IMR-90 (cell line): Measurements from ENCODE around the gene EAF1. TPM values are rescaled to one million over a fixed set of nuclear protein-coding genes. Genes with fewer than 3 reads are reported as not detected.

Experiments
- ATAC-seq: fragments of 200-7000 bp; cut with Tn5 transposase; 2 replicates; pipeline ENCODE4 v1.9.1; 2020; ENCODE audit warnings: low read depth, mild to moderate bottlenecking, moderate library complexity
- BruUV-seq: library from RNA; stranded (reverse); fragments of 400-500 nt; replicated peaks from 2 replicates; lab custom pipeline; 2021; lab: Mats Ljungman, UMichigan
- CTCF ChIA-PET: fragments of 300-600 bp; formaldehyde crosslinking; extraction: SDS; loops from one replicate; lab custom pipeline; 2021; ENCODE audit warnings: antibody characterized with exemption; lab: Yijun Ruan, JAX
- POLR2A ChIA-PET: fragments of 300-600 bp; sonication (Branson Sonifier 250); formaldehyde crosslinking; loops from one replicate; lab custom pipeline; 2022; ENCODE audit warnings: antibody characterized with exemption; ENCODE audit not compliant: unreplicated experiment; lab: Charles Lee
- DNase-seq: peaks from one replicate; pipeline ENCODE4 v3.0.0; 2013
- H2AFZ ChIP-seq: replicated peaks from 2 replicates; pipeline ENCODE3; 2013; ENCODE audit warnings: low read length, mild to moderate bottlenecking; ENCODE audit not compliant: poor library complexity
- H2AK5ac ChIP-seq: 2 replicates; pipeline ENCODE4 v1.6.1; 2013; ENCODE audit warnings: low read depth, low read length, inconsistent platforms
- H2AK9ac ChIP-seq: replicated peaks from 2 replicates; pipeline ENCODE3; 2013; ENCODE audit warnings: mild to moderate bottlenecking, low read depth, low read length, moderate library complexity; ENCODE audit not compliant: poor library complexity
- H2BK120ac ChIP-seq: 2 replicates; pipeline ENCODE4 v1.6.1; 2013; ENCODE audit warnings: low read depth, low read length, inconsistent platforms
- H2BK15ac ChIP-seq: 3 replicates; pipeline ENCODE4 v1.6.1; 2013; ENCODE audit warnings: low read depth, low read length, inconsistent platforms
- H2BK20ac ChIP-seq: 2 replicates; pipeline ENCODE4 v1.6.1; 2013; ENCODE audit warnings: low read depth, mild to moderate bottlenecking, inconsistent platforms, low read length, moderate library complexity
- H2BK5ac ChIP-seq: 2 replicates; pipeline ENCODE4 v1.6.1; 2013; ENCODE audit warnings: mild to moderate bottlenecking, low read depth, low read length, inconsistent platforms; ENCODE audit not compliant: poor library complexity, severe bottlenecking
- H3K14ac ChIP-seq: replicated peaks from 2 replicates; pipeline ENCODE4 v1.6.1; 2013; ENCODE audit warnings: low read depth, low read length, inconsistent platforms
- H3K18ac ChIP-seq: 2 replicates; pipeline ENCODE4 v1.6.1; 2013; ENCODE audit warnings: low read depth, low read length, control low read depth
- H3K23ac ChIP-seq: 2 replicates; pipeline ENCODE4 v1.6.1; 2013; ENCODE audit warnings: low read depth, low read length, inconsistent platforms
- H3K27ac ChIP-seq: 2 replicates; pipeline ENCODE4 v1.5.1; 2013; ENCODE audit warnings: mild to moderate bottlenecking, control low read depth, low read length; ENCODE audit not compliant: insufficient read depth
- H3K27me3 ChIP-seq: 2 replicates; pipeline ENCODE4 v1.6.1; 2013; ENCODE audit warnings: low read length; ENCODE audit not compliant: control insufficient read depth, insufficient read depth
- H3K36me3 ChIP-seq: 2 replicates; pipeline ENCODE4 v1.6.1; 2013; ENCODE audit warnings: low read length, mixed read lengths; ENCODE audit not compliant: control insufficient read depth, insufficient read depth
- H3K4ac ChIP-seq: 2 replicates; pipeline ENCODE4 v1.6.1; 2013; ENCODE audit warnings: low read depth, low read length, inconsistent platforms
- H3K4me1 ChIP-seq: 2 replicates; pipeline ENCODE4 v1.6.1; 2013; ENCODE audit warnings: low read length, mixed read lengths; ENCODE audit not compliant: control insufficient read depth, insufficient read depth
- H3K4me2 ChIP-seq: 2 replicates; pipeline ENCODE4 v1.6.1; 2013; ENCODE audit warnings: low read depth, mild to moderate bottlenecking, control low read depth, low read length, moderate library complexity
- H3K4me3 ChIP-seq: 2 replicates; pipeline ENCODE4 v1.5.1; 2013; ENCODE audit warnings: low read depth, mild to moderate bottlenecking, control low read depth, low read length, moderate library complexity; ENCODE audit not compliant: insufficient read depth
- H3K56ac ChIP-seq: 2 replicates; pipeline ENCODE4 v1.6.1; 2013; ENCODE audit warnings: low read length, inconsistent platforms; ENCODE audit not compliant: insufficient read depth; ENCODE audit errors: extremely low read depth
- H3K79me1 ChIP-seq, 2 experiments: 2 replicates each; pipeline ENCODE4 v1.6.1; 2013; ENCODE audit warnings: low read length in 2 of 2, inconsistent platforms in 1 of 2, low read depth in 1 of 2
- H3K9ac ChIP-seq: 2 replicates; pipeline ENCODE4 v1.6.1; 2013; ENCODE audit warnings: low read depth, low read length, control low read depth
- H3K9me1 ChIP-seq: 2 replicates; pipeline ENCODE4 v1.6.1; 2013; ENCODE audit warnings: low read length, inconsistent platforms; ENCODE audit not compliant: insufficient read depth
- H3K9me3 ChIP-seq: 2 replicates; pipeline ENCODE4 v1.6.1; 2013; ENCODE audit warnings: low read length; ENCODE audit not compliant: control insufficient read depth, insufficient read depth
- H4K20me1 ChIP-seq: 2 replicates; pipeline ENCODE4 v1.6.1; 2013; ENCODE audit warnings: low read length, inconsistent platforms; ENCODE audit not compliant: insufficient read depth
- H4K5ac ChIP-seq: 2 replicates; pipeline ENCODE4 v1.6.1; 2013; ENCODE audit warnings: mild to moderate bottlenecking, low read depth, low read length, control low read depth
- H4K8ac ChIP-seq, 2 experiments: 2 replicates each; pipeline ENCODE4 v1.6.1; 2013; ENCODE audit warnings: low read depth in 2 of 2, low read length in 2 of 2, control low read depth in 1 of 2, inconsistent platforms in 1 of 2
- H4K91ac ChIP-seq: 2 replicates; pipeline ENCODE4 v1.6.1; 2013; ENCODE audit warnings: low read depth, low read length, inconsistent platforms; ENCODE audit not compliant: insufficient read depth
- BHLHE40 ChIP-seq: fragments of 150-350 bp; IDR thresholded peaks from 2 replicates; pipeline ENCODE4 v1.6.1; 2016; ENCODE audit warnings: mild to moderate bottlenecking, low read depth, low read length
- CEBPB ChIP-seq: IDR thresholded peaks from 2 replicates; pipeline ENCODE4 v1.6.1; 2012; ENCODE audit warnings: low read depth, low read length, improper control_type of control experiment
- CHD1 ChIP-seq: IDR thresholded peaks from 2 replicates; pipeline ENCODE4 v1.6.1; 2012; ENCODE audit warnings: low read depth, low read length, improper control_type of control experiment
- FOS ChIP-seq: fragments of 150-350 bp; IDR thresholded peaks from 2 replicates; pipeline ENCODE4 v1.6.1; 2016; ENCODE audit warnings: low read depth, low read length
- MAFK ChIP-seq: IDR thresholded peaks from 2 replicates; pipeline ENCODE4 v1.6.1; 2012; ENCODE audit warnings: low read depth, low read length, improper control_type of control experiment
- MAZ ChIP-seq: IDR thresholded peaks from 2 replicates; pipeline ENCODE4 v1.6.1; 2012; ENCODE audit warnings: low read depth, mild to moderate bottlenecking, low read length, improper control_type of control experiment, moderate library complexity, borderline replicate concordance
- MXI1 ChIP-seq: IDR thresholded peaks from 2 replicates; pipeline ENCODE4 v1.6.1; 2012; ENCODE audit warnings: low read depth, mild to moderate bottlenecking, low read length, moderate library complexity, borderline replicate concordance
- NFE2L2 ChIP-seq: fragments of 150-350 bp; IDR thresholded peaks from 2 replicates; pipeline ENCODE4 v1.6.1; 2016; ENCODE audit warnings: low read depth, mild to moderate bottlenecking, low read length
- POLR2A ChIP-seq: IDR thresholded peaks from 2 replicates; pipeline ENCODE4 v1.6.1; 2012; ENCODE audit warnings: mild to moderate bottlenecking, low read depth, low read length
- RAD21 ChIP-seq: IDR thresholded peaks from 2 replicates; pipeline ENCODE4 v1.6.1; 2012; ENCODE audit warnings: low read length, improper control_type of control experiment
- RCOR1 ChIP-seq: IDR thresholded peaks from 2 replicates; pipeline ENCODE4 v1.6.1; 2012; ENCODE audit warnings: mild to moderate bottlenecking, low read length, improper control_type of control experiment; ENCODE audit not compliant: insufficient replicate concordance
- RFX5 ChIP-seq: IDR thresholded peaks from 2 replicates; pipeline ENCODE4 v1.8.0; 2012; ENCODE audit warnings: low read depth, mild to moderate bottlenecking, low read length, moderate library complexity
- SMC3 ChIP-seq: fragments of 150-350 bp; IDR thresholded peaks from 2 replicates; pipeline ENCODE4 v1.6.1; 2016; ENCODE audit warnings: low read depth, mild to moderate bottlenecking, antibody characterized with exemption, low read length, moderate library complexity
- WGBS, 2 experiments: methylation state at CpG; one replicate each; pipeline versions ENCODE4 v1.1.5 to v1.1.7; 2013; ENCODE audit warnings: missing lambda C conversion rate in 2 of 2; ENCODE audit not compliant: insufficient read length in 1 of 2; ENCODE audit errors: extremely low coverage in 2 of 2; 5-methylcytosine and 5-hydroxymethylcytosine counted together
- dilution Hi-C: fragments of 300-500 bp; cut with HindIII; formaldehyde crosslinking; loops from one replicate; pipeline ENCODE4 v1.14.3; 2018; ENCODE audit warnings: low sequenced_read_pairs; ENCODE audit not compliant: unreplicated experiment
- in situ Hi-C: fragments of 300-500 bp; cut with MboI; formaldehyde crosslinking; loops from 3 replicates; pipeline ENCODE4 v1.14.3; 2019; ENCODE audit warnings: low sequenced_read_pairs, inconsistent platforms, mixed read lengths
- intact Hi-C: fragments of 100-400 bp; cut with micrococcal nuclease; formaldehyde crosslinking; loops from 2 replicates; pipeline ENCODE4 v1.10.0; 2022
- polyA plus RNA-seq, 3 experiments: library from polyadenylated mRNA; depleted of rRNA; stranded (reverse); fragments of >200 nt; gene quantifications; 2 replicates each; pipeline ENCODE4 v1.2.3, GENCODE V29; 2012; ENCODE audit warnings: low replicate concordance in 1 of 3
- total RNA-seq: library from RNA; depleted of rRNA; stranded (reverse); fragments of >200 nt; gene quantifications from 2 replicates; pipeline ENCODE4 v1.2.3, GENCODE V29; 2012
- TF ChIP-seq, protein P1 (sequence below): fragments of 150-350 bp; IDR thresholded peaks from 2 replicates; pipeline ENCODE4 v1.6.1; 2016; ENCODE audit warnings: low read depth, mild to moderate bottlenecking, low read length, moderate library complexity, borderline replicate concordance
- TF ChIP-seq, protein P2 (sequence below): fragments of 150-350 bp; IDR thresholded peaks from 2 replicates; pipeline ENCODE4 v1.6.1; 2017; ENCODE audit warnings: mild to moderate bottlenecking, antibody characterized with exemption, low read length, low read depth
- TF ChIP-seq, protein P3 (sequence below): conservative IDR thresholded peaks from 2 replicates; pipeline ENCODE4 v1.5.1; 2012; ENCODE audit warnings: mild to moderate bottlenecking, low read depth, low read length, improper control_type of control experiment

Gene EAF1
- total and polyA plus RNA-seq, 2 of the 4 experiments (the other 2 are of a cell fraction): 7.0 to 21.3 TPM

DNA sequence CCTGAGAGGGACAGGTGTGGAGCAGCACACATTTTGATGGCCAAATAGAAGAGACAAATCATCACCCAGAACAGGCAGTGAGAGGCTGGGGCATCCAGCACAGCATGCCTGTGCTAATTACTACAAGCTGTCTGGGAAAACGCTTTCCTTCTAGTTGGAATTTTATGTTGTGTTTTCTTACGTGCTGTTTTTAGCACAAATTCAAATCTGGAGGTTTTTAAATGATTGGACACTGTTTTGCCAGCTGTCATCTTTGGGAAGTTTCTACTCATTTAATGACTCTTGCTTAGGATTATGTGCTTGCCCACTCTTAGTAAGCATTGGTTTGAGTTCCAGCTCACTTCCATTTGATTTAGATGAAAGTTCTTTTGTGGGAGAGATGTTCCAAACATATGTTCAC lies 43.5 kb downstream of the EAF1 start:
- no peak for DNase-seq
- no peak overlapping the region for H3K27ac ChIP-seq
- H3K9me3 ChIP-seq: no peaks in the 10 kb centered on the region
- no peak overlapping the region for H2AK9ac ChIP-seq
- no peak overlapping the region for H4K8ac ChIP-seq
- H3K9me1 ChIP-seq: no peaks in the 10 kb centered on the region
- dilution Hi-C loops: no loop called here
- no peak overlapping the region for H2BK15ac ChIP-seq
- intact Hi-C loops: no loop called here
- ChIA-PET CTCF (no interaction called here), POLR2A (no interaction called here)
- H2BK20ac ChIP-seq: no peak overlapping the region
- H3K4me3 ChIP-seq: no peak overlapping the region
- no TSS peak for BruUV-seq
- no peak overlapping the region for H4K5ac ChIP-seq
- in situ Hi-C loops: no loop called here
- no peak overlapping the region for H3K4ac ChIP-seq
- no peak overlapping the region for H2AFZ ChIP-seq
- no peak overlapping the region for H3K9ac ChIP-seq
- no peak overlapping the region for H4K91ac ChIP-seq
- no peaks in the 10 kb centered on the region for H3K27me3 ChIP-seq
- ATAC-seq: no peak
- H2BK5ac ChIP-seq: no peak overlapping the region
- no peaks in the 10 kb centered on the region for H4K20me1 ChIP-seq
- no peak for TF ChIP-seq RCOR1
- TF ChIP-seq NFE2L2: no peak
- TF ChIP-seq FOS: no peak
- TF ChIP-seq BHLHE40: no peak
- no peak for TF ChIP-seq MAZ
- TF ChIP-seq CEBPB: no peak
- no peak for TF ChIP-seq MXI1
- TF ChIP-seq, protein P1, sequence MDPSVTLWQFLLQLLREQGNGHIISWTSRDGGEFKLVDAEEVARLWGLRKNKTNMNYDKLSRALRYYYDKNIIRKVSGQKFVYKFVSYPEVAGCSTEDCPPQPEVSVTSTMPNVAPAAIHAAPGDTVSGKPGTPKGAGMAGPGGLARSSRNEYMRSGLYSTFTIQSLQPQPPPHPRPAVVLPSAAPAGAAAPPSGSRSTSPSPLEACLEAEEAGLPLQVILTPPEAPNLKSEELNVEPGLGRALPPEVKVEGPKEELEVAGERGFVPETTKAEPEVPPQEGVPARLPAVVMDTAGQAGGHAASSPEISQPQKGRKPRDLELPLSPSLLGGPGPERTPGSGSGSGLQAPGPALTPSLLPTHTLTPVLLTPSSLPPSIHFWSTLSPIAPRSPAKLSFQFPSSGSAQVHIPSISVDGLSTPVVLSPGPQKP: no peak
- TF ChIP-seq POLR2A: no peak
- no peak for TF ChIP-seq SMC3
- TF ChIP-seq MAFK: no peak
- TF ChIP-seq, protein P2, sequence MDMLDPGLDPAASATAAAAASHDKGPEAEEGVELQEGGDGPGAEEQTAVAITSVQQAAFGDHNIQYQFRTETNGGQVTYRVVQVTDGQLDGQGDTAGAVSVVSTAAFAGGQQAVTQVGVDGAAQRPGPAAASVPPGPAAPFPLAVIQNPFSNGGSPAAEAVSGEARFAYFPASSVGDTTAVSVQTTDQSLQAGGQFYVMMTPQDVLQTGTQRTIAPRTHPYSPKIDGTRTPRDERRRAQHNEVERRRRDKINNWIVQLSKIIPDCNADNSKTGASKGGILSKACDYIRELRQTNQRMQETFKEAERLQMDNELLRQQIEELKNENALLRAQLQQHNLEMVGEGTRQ: no peak
- TF ChIP-seq, protein P3, sequence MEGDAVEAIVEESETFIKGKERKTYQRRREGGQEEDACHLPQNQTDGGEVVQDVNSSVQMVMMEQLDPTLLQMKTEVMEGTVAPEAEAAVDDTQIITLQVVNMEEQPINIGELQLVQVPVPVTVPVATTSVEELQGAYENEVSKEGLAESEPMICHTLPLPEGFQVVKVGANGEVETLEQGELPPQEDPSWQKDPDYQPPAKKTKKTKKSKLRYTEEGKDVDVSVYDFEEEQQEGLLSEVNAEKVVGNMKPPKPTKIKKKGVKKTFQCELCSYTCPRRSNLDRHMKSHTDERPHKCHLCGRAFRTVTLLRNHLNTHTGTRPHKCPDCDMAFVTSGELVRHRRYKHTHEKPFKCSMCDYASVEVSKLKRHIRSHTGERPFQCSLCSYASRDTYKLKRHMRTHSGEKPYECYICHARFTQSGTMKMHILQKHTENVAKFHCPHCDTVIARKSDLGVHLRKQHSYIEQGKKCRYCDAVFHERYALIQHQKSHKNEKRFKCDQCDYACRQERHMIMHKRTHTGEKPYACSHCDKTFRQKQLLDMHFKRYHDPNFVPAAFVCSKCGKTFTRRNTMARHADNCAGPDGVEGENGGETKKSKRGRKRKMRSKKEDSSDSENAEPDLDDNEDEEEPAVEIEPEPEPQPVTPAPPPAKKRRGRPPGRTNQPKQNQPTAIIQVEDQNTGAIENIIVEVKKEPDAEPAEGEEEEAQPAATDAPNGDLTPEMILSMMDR: no peak
- TF ChIP-seq RAD21: no peak
- TF ChIP-seq CHD1: no peak
- no peak for TF ChIP-seq RFX5
- no peak overlapping the region for H3K18ac ChIP-seq
- H3K4me2 ChIP-seq: no peak overlapping the region
- H3K79me1 ChIP-seq: no peaks in the 10 kb centered on the region
- no peak overlapping the region for H3K56ac ChIP-seq
- no peak overlapping the region for H2BK120ac ChIP-seq
- no peak overlapping the region for H3K23ac ChIP-seq
- no peak overlapping the region for H2AK5ac ChIP-seq
- H3K14ac ChIP-seq: no peak overlapping the region
- no peaks in the 10 kb centered on the region for H3K36me3 ChIP-seq
- no peaks in the 10 kb centered on the region for H3K4me1 ChIP-seq
- no CpG with 5 or more reads among the region's 2 CpGs for WGBS, 2 experiments
